B cell (primary cell): ENCODE measurements around the gene SLC25A6. TPM values are rescaled to one million over a fixed set of nuclear protein-coding genes. Genes with fewer than 3 reads are reported as not detected.
"Not testable (repeated sequence)": the region's sequence is repeated elsewhere in the genome, so short reads cannot be mapped to it uniquely, and the experiment has no call there.

Experiments used
- ATAC-seq: fragments of 200-7000 bp; cut with Tn5 transposase; one replicate; pipeline ENCODE4 v1.10.0; 2021; ENCODE audit warnings: low read depth, mild to moderate bottlenecking, moderate number of reproducible peaks, moderate library complexity
- CTCF ChIA-PET: fragments of 350-600 bp; sonication (Branson Sonifier 250); formaldehyde crosslinking; loops from one replicate; lab custom pipeline; 2021; ENCODE audit warnings: antibody characterized with exemption, inconsistent platforms; lab: Charles Lee
- POLR2A ChIA-PET: fragments of 350-600 bp; sonication (Branson Sonifier 250); formaldehyde crosslinking; loops from one replicate; lab custom pipeline; 2021; ENCODE audit warnings: antibody characterized with exemption; lab: Charles Lee
- DNase-seq: peaks from one replicate; pipeline ENCODE4 v3.0.0; 2013
- H2AFZ ChIP-seq: 2 replicates; pipeline ENCODE4 v1.6.1; 2012; ENCODE audit warnings: mild to moderate bottlenecking, low read depth, low read length; ENCODE audit not compliant: insufficient read depth, poor library complexity, severe bottlenecking
- H3K27ac ChIP-seq, 2 donors: 1 replicate in 1 of 2; 2 replicates in 1 of 2; pipeline ENCODE4 v1.5.1; 2012 to 2013; ENCODE audit warnings: low read length in 2 of 2, mild to moderate bottlenecking in 2 of 2, moderate library complexity in 1 of 2
- H3K27me3 ChIP-seq, 4 experiments: fragments of 200-600 bp in 1 of 4; sonication (generic) in 1 of 4; replicated peaks in 1 of 4; 1 replicate in 2 of 4; 2 replicates in 2 of 4; pipeline versions ENCODE4 v1.6.1 to v1.7.0; 2013 to 2016; ENCODE audit warnings: low read length in 3 of 4, mild to moderate bottlenecking in 2 of 4, mixed read lengths in 1 of 4, moderate library complexity in 1 of 4; ENCODE audit not compliant: insufficient read depth in 4 of 4, control insufficient read depth in 3 of 4; ENCODE audit errors: control extremely low read depth in 1 of 4
- H3K36me3 ChIP-seq, 2 experiments: replicated peaks in 1 of 2; 1 replicate in 1 of 2; 2 replicates in 1 of 2; pipeline versions ENCODE4 v1.6.1 to v1.7.1; 2013; ENCODE audit warnings: low read length in 1 of 2; ENCODE audit not compliant: insufficient read depth in 2 of 2, control insufficient read depth in 1 of 2; ENCODE audit errors: control extremely low read depth in 1 of 2, extremely low read depth in 1 of 2
- H3K4me1 ChIP-seq, 2 donors: fragments of 200-600 bp in 1 of 2; sonication (generic) in 1 of 2; 1 replicate in 1 of 2; 2 replicates in 1 of 2; pipeline versions ENCODE4 v1.5.1 to v1.6.1; 2013 to 2017; ENCODE audit warnings: low read length in 2 of 2; ENCODE audit not compliant: control insufficient read depth in 2 of 2, insufficient read depth in 2 of 2
- H3K4me2 ChIP-seq: replicated peaks from 2 replicates; pipeline ENCODE3; 2012; ENCODE audit warnings: mild to moderate bottlenecking, low read depth, low read length; ENCODE audit not compliant: poor library complexity, severe bottlenecking
- H3K4me3 ChIP-seq, 5 experiments: fragments of 200-600 bp in 1 of 5; sonication (generic) in 1 of 5; 1 replicate in 3 of 5; 2 replicates in 2 of 5; pipeline versions ENCODE4 v1.5.1 to v1.7.0; 2011 to 2016; ENCODE audit warnings: low read length in 4 of 5, mild to moderate bottlenecking in 4 of 5, low read depth in 2 of 5, control low read depth in 1 of 5, moderate library complexity in 1 of 5; ENCODE audit not compliant: insufficient read depth in 1 of 5; ENCODE audit errors: control extremely low read depth in 1 of 5, extremely low read depth in 1 of 5
- H3K79me2 ChIP-seq: fragments of 200-600 bp; sonication (generic); one replicate; pipeline ENCODE4 v1.6.0; 2016; ENCODE audit warnings: low read length; ENCODE audit not compliant: control insufficient read depth, insufficient read depth
- H3K9ac ChIP-seq: fragments of 200-600 bp; sonication (generic); 2 replicates; pipeline ENCODE4 v1.6.1; 2017; ENCODE audit warnings: mild to moderate bottlenecking, low read length, moderate library complexity
- H3K9me3 ChIP-seq, 3 donors: one replicate each; pipeline versions ENCODE4 v1.6.1 to v1.7.1; 2013; ENCODE audit warnings: low read length in 2 of 3; ENCODE audit not compliant: control insufficient read depth in 2 of 3, insufficient read depth in 1 of 3; ENCODE audit errors: control extremely low read depth in 1 of 3
- H4K20me1 ChIP-seq: 2 replicates; pipeline ENCODE4 v1.6.0; 2012; ENCODE audit warnings: mild to moderate bottlenecking, low read length; ENCODE audit not compliant: insufficient read depth, control insufficient read depth, poor library complexity, severe bottlenecking
- H3K27ac Mint-ChIP-seq: one replicate; pipeline ENCODE4 v1.8.0; 2021; ENCODE audit warnings: mixed read lengths
- H3K27me3 Mint-ChIP-seq: one replicate; pipeline ENCODE4 v1.8.0; 2021; ENCODE audit warnings: mixed read lengths
- H3K4me1 Mint-ChIP-seq: one replicate; pipeline ENCODE4 v1.8.0; 2021; ENCODE audit warnings: mixed read lengths
- H3K4me3 Mint-ChIP-seq: one replicate; pipeline ENCODE4 v1.8.0; 2021; ENCODE audit warnings: mixed read lengths
- H3K9me3 Mint-ChIP-seq: one replicate; pipeline ENCODE4 v1.8.0; 2022; ENCODE audit warnings: mixed read lengths; ENCODE audit not compliant: insufficient read depth
- CTCF ChIP-seq: fragments of 200-600 bp; IDR thresholded peaks from one replicate; pipeline ENCODE4 v1.8.0; 2022; ENCODE audit warnings: antibody characterized with exemption, mild to moderate bottlenecking
- EZH2 ChIP-seq: IDR thresholded peaks from 2 replicates; pipeline ENCODE4 v1.6.1; 2012; ENCODE audit warnings: borderline replicate concordance, low read depth, mild to moderate bottlenecking, moderate library complexity, low read length; ENCODE audit not compliant: insufficient read depth, poor library complexity, severe bottlenecking
- WGBS: methylation state at CpG from one replicate; pipeline ENCODE4 v1.1.5; 2013; ENCODE audit warnings: missing lambda C conversion rate; ENCODE audit not compliant: insufficient coverage; 5-methylcytosine and 5-hydroxymethylcytosine counted together
- intact Hi-C: fragments of 100-400 bp; cut with micrococcal nuclease; formaldehyde crosslinking; loops from one replicate; pipeline ENCODE4 v1.10.0; 2022
- polyA plus RNA-seq: library from polyadenylated mRNA; depleted of rRNA; stranded (reverse); fragments of >200 nt; gene quantifications from 2 replicates; pipeline ENCODE4 v1.2.3, GENCODE V29; 2012
- total RNA-seq, 2 donors: library from RNA; stranded (reverse); fragments of 120-200 nt in 1 of 2; gene quantifications; 1 replicate in 1 of 2; 2 replicates in 1 of 2; pipeline versions ENCODE4 v1.2.3 to v1.2.4, GENCODE V29; 2013 to 2022

The SLC25A6 gene
- total and polyA plus RNA-seq, 2 donors (not counting 1 experiment from before 2014, with no cell fraction given), result 343 to 642 TPM

DNA sequence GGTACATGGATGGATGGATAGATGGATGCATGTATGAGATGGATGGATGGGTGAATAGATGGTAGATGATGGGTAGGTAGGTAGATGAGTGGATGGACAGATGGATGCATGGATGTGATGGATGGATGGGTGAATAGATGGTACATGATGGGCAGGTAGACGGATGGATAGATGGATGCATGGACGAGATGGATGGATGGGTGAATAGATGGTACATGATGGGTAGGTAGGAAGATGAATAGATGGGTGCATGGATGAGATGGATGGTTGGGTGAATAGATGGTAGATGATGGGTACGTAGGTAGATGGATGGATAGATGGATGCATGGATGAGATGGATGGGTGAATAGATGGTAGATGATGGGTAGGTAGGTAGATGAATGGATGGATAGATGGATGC, 12.0 kb upstream of the SLC25A6 start:
- intact Hi-C loops, result not testable (repeated sequence)

GRCh38 chrX:1403228-1403627, 11.3 kb upstream of the SLC25A6 start:
- no peak for ATAC-seq
- DNase-seq, result no peak
- Histone ChIP-seq H3K9me3 (no peaks in the 10 kb centered on the region), H3K79me2 (peaks cover 5% of the 10 kb centered on the region), H3K4me3 (no peak overlapping the region), H3K36me3 (peaks cover 8 to 66% of the 10 kb centered on the region in 2 experiments), H3K4me1 (no peaks in the 10 kb centered on the region), H3K27ac (no peak overlapping the region), H3K4me2 (no peak overlapping the region), H4K20me1 (peaks cover 20% of the 10 kb centered on the region), H2AFZ (no peak overlapping the region), H3K9ac (no peak overlapping the region), H3K27me3 (no peaks in the 10 kb centered on the region)
- no peak overlapping the region for H3K27ac Mint-ChIP-seq
- ChIA-PET POLR2A (no interaction called here), CTCF (no interaction called here)
- TF ChIP-seq EZH2 (no peak), CTCF (no peak)
- H3K9me3 Mint-ChIP-seq, result no peaks in the 10 kb centered on the region
- intact Hi-C loops, result no loop called here
- no peaks in the 10 kb centered on the region for H3K4me1 Mint-ChIP-seq
- 99% methylated on average over 9 of the region's 10 CpGs for WGBS
- H3K4me3 Mint-ChIP-seq, result no peak overlapping the region
- H3K27me3 Mint-ChIP-seq, result no peaks in the 10 kb centered on the region

More for the DNA sequence above, 12.0 kb upstream of the SLC25A6 start:
- H3K9me3 Mint-ChIP-seq, H3K27me3 ChIP-seq, H3K9me3 ChIP-seq, H3K4me2 ChIP-seq, ATAC-seq, H3K4me1 Mint-ChIP-seq, H3K79me2 ChIP-seq, POLR2A ChIA-PET, H3K27ac Mint-ChIP-seq, H3K4me3 ChIP-seq, H3K4me1 ChIP-seq, H2AFZ ChIP-seq, H3K27me3 Mint-ChIP-seq, CTCF ChIA-PET, H3K9ac ChIP-seq, H3K27ac ChIP-seq, DNase-seq, H3K4me3 Mint-ChIP-seq: not testable (repeated sequence)
- Histone ChIP-seq H4K20me1 (peaks cover 15% of the 10 kb centered on the region), H3K36me3 (peaks cover 8 to 66% of the 10 kb centered on the region in 2 experiments)
- 99% methylated on average over 3 of the region's 3 CpGs for WGBS
